KOPT-K1 (cell line): ENCODE results near the gene F2R.

Experiments used
- H3K27ac ChIP-seq: fragments of 200-600 bp; sonication (generic); 2 replicates; pipeline ENCODE4 v1.5.1; 2016; ENCODE audit warnings: antibody characterized with exemption, mild to moderate bottlenecking, low read depth, low read length; ENCODE audit not compliant: poor library complexity, severe bottlenecking
- H3K36me3 ChIP-seq: fragments of 200-600 bp; sonication (generic); 2 replicates; pipeline ENCODE4 v1.5.1; 2017; ENCODE audit warnings: antibody characterized with exemption, mild to moderate bottlenecking, low read length, moderate library complexity; ENCODE audit not compliant: insufficient read depth
- H3K9me3 ChIP-seq: fragments of 200-600 bp; sonication (generic); 2 replicates; pipeline ENCODE4 v1.5.1; 2017; ENCODE audit warnings: antibody characterized with exemption, low read length, mild to moderate bottlenecking; ENCODE audit not compliant: insufficient read depth, poor library complexity, severe bottlenecking

F2R gene

DNA sequence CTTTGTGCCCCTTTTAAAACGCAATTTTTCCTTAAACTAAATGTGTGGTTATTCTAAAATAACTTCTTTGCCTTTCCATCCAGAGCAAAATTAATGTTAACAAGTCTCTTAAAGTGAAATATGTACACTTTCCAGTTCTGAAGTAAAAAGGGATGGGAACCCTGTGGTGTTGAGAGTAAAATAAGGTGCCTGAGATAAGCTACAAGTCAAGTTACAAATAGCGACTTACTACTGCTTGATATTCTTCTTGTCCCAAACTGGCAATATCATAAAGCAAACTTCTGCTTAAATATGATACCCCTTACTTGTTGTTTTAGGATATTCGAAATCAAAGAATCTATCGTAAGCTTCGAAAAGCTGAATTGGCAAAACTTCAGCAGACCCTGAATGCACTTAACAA lies 18.3 kb upstream of the F2R start:
- Histone ChIP-seq H3K36me3 (peaks cover 94% of the 10 kb centered on the region), H3K27ac (no peak overlapping the region), H3K9me3 (no peaks in the 10 kb centered on the region)

DNA sequence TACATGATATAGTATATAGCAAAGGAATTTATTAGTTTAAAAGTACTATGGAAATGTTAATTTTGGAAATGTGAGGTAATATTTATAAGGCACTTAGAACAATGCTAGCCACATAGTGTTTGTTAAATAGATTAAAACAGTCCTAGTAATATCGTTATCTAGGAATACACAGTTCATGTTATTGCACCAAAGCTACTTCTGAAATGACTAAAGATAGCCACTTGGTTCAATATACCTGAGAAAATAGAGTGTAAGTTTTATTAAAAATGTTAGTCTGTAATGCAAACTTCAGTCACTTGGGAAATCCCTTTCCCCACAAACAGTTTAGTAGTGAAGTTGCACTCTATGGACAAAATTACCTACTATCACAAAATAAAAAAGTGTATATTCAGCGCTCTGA lies 15.4 kb upstream of the F2R start:
- H3K27ac ChIP-seq, result no peak overlapping the region
- H3K9me3 ChIP-seq, result no peaks in the 10 kb centered on the region
- H3K36me3 ChIP-seq, result peaks cover 95% of the 10 kb centered on the region

DNA sequence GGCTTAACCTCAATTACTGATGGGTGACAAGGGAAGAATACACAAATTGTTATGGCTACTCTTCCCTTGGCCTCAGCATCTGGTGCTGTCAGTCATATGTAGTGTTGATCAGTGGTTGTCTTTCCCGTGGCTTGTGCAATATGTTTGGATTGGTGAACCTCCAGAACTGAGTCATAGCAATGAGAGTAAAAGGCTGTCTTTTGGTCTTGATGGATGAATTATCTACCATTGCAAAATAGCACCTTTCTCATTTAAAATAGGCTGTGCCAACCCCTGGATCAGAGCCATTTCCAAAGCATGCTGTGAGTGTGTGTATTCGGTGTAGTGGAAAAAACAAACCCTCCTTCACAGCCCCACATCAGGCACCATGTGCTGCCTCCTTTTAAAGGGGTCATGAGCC lies 14.6 kb upstream of the F2R start:
- peaks cover 93% of the 10 kb centered on the region for H3K36me3 ChIP-seq
- no peaks in the 10 kb centered on the region for H3K9me3 ChIP-seq
- no peak overlapping the region for H3K27ac ChIP-seq

GRCh38 chr5:76703707-76704106 lies 12.2 kb upstream of the F2R start:
- Histone ChIP-seq H3K27ac (no peak overlapping the region), H3K9me3 (no peaks in the 10 kb centered on the region), H3K36me3 (peaks cover 87% of the 10 kb centered on the region)

GRCh38 chr5:76704131-76704663 lies 11.7 kb upstream of the F2R start:
- no peak overlapping the region for H3K27ac ChIP-seq
- peaks cover 87% of the 10 kb centered on the region for H3K36me3 ChIP-seq
- no peaks in the 10 kb centered on the region for H3K9me3 ChIP-seq

DNA sequence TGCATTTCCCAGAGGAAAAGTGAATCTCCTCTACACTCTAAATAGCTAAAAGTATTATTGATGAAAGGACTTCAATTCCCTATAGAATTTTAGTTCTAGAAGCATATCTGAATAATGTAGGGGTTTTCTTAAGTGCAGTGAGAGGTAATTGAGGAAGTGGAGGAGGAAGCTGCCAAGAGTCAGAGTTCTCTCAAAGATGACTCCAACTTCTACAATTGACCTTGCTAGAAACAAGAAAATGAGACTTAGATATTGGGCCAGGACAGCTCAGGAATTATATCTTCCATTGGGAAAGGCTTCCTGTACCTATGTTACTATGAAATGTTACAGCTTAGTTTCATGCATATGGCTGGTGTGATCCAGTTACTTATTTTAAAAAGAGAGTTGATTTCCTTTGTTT lies 10.4 kb upstream of the F2R start:
- Histone ChIP-seq H3K9me3 (no peaks in the 10 kb centered on the region), H3K36me3 (peaks cover 81% of the 10 kb centered on the region), H3K27ac (no peak overlapping the region)

DNA sequence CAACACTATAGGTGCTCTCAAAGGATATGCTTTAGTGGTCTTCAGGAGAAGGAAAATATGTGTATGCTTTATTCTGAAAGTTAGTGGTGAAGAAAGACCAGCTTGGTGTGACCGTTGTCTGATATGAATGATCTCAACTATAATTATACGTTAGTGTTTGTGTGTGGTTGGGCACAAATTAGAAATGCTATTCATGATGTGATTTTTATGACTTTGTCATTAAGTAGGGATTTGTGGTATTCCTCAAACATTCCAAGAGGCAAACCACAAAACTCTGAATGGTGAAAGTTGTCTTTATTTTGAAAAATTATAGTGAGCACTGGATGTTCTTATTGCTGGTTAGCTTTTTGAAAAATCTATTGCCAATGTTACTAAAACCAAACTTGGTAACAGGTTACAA lies 6.2 kb upstream of the F2R start:
- Histone ChIP-seq H3K36me3 (peaks cover 39% of the 10 kb centered on the region), H3K27ac (no peak overlapping the region), H3K9me3 (no peaks in the 10 kb centered on the region)

GRCh38 chr5:76710991-76711390 lies 4.9 kb upstream of the F2R start:
- H3K36me3 ChIP-seq, result peaks cover 28% of the 10 kb centered on the region
- H3K9me3 ChIP-seq, result no peaks in the 10 kb centered on the region
- no peak overlapping the region for H3K27ac ChIP-seq

- Histone ChIP-seq H3K9me3 (no peaks in the 10 kb centered on the region), H3K36me3 (no peaks in the 10 kb centered on the region), H3K27ac (peak overlapping the region; percentile 58)
These were observed 1.0 kb upstream of the F2R start for GRCh38 chr5:76714751-76715485.

DNA sequence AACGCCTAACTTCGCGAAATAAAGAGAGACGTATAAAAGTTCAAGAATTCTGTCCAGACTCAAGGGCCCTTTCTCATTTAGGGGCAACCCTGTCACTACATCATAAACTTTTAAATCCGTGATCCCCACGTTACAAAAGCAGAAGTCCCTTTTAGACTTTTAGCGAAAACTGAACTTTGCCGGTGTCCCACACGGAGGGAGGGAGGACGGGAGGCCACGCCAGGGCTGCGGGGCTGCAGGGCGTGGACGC lies 515 bp upstream of the F2R start:
- Histone ChIP-seq H3K9me3 (no peaks in the 10 kb centered on the region), H3K27ac (peak overlapping the region; percentile 58)

GRCh38 chr5:76716456-76717157 lies 681 bp downstream of the F2R start:
- Histone ChIP-seq H3K27ac (peak overlapping the region; percentile 58), H3K36me3 (no peaks in the 10 kb centered on the region), H3K9me3 (no peaks in the 10 kb centered on the region)

More for the DNA sequence above, 515 bp upstream of the F2R start:
- H3K36me3 ChIP-seq, result no peaks in the 10 kb centered on the region

DNA sequence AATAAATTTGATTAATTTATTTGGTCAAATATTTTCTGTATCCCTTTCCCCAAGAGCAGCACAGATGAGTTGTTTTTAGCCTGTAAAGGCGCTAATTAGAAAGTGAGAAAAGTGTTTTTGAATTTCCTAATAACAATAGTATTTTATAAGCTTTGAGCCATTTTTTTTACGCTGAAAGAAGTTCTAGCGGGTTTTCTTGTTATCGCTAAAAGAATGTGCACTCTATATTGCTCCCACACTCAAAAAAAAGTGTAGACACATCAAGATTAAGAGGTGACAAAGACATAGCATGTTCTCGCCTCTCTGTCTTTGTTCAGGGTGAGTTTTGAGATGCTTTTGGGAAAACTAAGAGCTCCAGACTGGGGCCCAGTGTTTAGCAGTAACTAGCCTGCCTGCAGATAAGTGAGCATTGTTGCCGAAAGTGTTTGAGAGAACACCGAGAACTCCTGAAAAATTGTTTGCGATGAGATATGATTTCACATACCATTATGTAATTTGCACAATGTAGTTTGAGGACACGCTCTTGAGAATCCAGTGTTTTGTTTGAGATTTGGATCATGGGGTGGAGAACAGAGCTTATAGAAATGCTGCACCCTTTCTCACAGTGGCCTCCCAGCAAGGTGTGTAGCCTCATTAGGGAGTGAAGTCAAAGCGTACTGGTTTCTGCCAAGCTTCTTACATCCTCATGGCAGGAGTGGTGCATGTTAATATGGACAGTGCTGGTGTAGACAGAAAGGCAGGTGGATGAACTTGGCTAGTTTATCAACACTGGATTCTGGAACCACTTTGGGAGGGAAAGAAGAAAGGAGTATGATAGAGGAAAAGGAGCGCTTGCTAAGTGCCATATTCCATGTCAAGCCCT lies 1.5 kb downstream of the F2R start:
- Histone ChIP-seq H3K27ac (no peak overlapping the region), H3K36me3 (no peaks in the 10 kb centered on the region), H3K9me3 (no peaks in the 10 kb centered on the region)

- Histone ChIP-seq H3K27ac (no peak overlapping the region), H3K9me3 (no peaks in the 10 kb centered on the region), H3K36me3 (no peaks in the 10 kb centered on the region)
These were observed 2.5 kb downstream of the F2R start for GRCh38 chr5:76718381-76718832.

GRCh38 chr5:76718880-76719279 lies 3.0 kb downstream of the F2R start:
- no peaks in the 10 kb centered on the region for H3K9me3 ChIP-seq
- no peaks in the 10 kb centered on the region for H3K36me3 ChIP-seq
- no peak overlapping the region for H3K27ac ChIP-seq

- Histone ChIP-seq H3K27ac (no peak overlapping the region), H3K9me3 (no peaks in the 10 kb centered on the region), H3K36me3 (no peaks in the 10 kb centered on the region)
These were observed 5.2 kb downstream of the F2R start for GRCh38 chr5:76720988-76721569.
